Measurements from ENCODE around the gene BTBD7.

BTBD7 gene

GRCh38 chr14:93299866-93300265 is 33.0 kb downstream of the BTBD7 start:
- DNase-seq, result no peak

GRCh38 chr14:93299416-93299815 is 33.4 kb downstream of the BTBD7 start:
- no peak for DNase-seq

- DNase-seq, result no peak
Measured at GRCh38 chr14:93295541-93296220, 37.2 kb downstream of the BTBD7 start.

GRCh38 chr14:93286212-93286890 is 46.5 kb downstream of the BTBD7 start:
- no peak for DNase-seq

- no peak for DNase-seq
Measured at GRCh38 chr14:93285044-93285443, 47.8 kb downstream of the BTBD7 start.

- DNase-seq, result no peak
Measured at GRCh38 chr14:93281937-93282336, 50.9 kb downstream of the BTBD7 start.

- DNase-seq, result no peak
Measured at GRCh38 chr14:93280743-93281142, 52.1 kb downstream of the BTBD7 start.

- no peak for DNase-seq
Measured at GRCh38 chr14:93276031-93276716, 56.7 kb downstream of the BTBD7 start.

GRCh38 chr14:93274055-93274806 is 58.6 kb downstream of the BTBD7 start:
- no peak for DNase-seq

- DNase-seq, result no peak
Measured at GRCh38 chr14:93271111-93271510, 61.7 kb downstream of the BTBD7 start.

- DNase-seq, result no peak
Measured at GRCh38 chr14:93269341-93270068, 63.3 kb downstream of the BTBD7 start.

- DNase-seq, result no peak
Measured at GRCh38 chr14:93268406-93268805, 64.4 kb downstream of the BTBD7 start.

GRCh38 chr14:93267149-93267711 is 65.6 kb downstream of the BTBD7 start:
- no peak for DNase-seq

- DNase-seq, result no peak
Measured at GRCh38 chr14:93266127-93266526, 66.7 kb downstream of the BTBD7 start.

- no peak for DNase-seq
Measured at GRCh38 chr14:93263416-93263815, 69.4 kb downstream of the BTBD7 start.

- DNase-seq, result no peak
Measured at GRCh38 chr14:93262446-93262845, 70.4 kb downstream of the BTBD7 start.

GRCh38 chr14:93249128-93249831 is 83.6 kb downstream of the BTBD7 start:
- DNase-seq, result no peak

GRCh38 chr14:93246534-93246933 is 86.3 kb downstream of the BTBD7 start:
- no peak for DNase-seq

- no peak for DNase-seq
Measured at GRCh38 chr14:93245764-93246420, 86.9 kb downstream of the BTBD7 start.

GRCh38 chr14:93240678-93241000 is 92.2 kb downstream of the BTBD7 start:
- DNase-seq, result no peak
